ENCODE data around the gene PRKN. TPM values are rescaled to one million over a fixed set of nuclear protein-coding genes. Genes with fewer than 3 reads are reported as not detected.

PRKN gene
- total and polyA plus RNA-seq, 4 experiments from 2014 or later, result 0.50 to 5.3 (median 2.9) TPM

DNA sequence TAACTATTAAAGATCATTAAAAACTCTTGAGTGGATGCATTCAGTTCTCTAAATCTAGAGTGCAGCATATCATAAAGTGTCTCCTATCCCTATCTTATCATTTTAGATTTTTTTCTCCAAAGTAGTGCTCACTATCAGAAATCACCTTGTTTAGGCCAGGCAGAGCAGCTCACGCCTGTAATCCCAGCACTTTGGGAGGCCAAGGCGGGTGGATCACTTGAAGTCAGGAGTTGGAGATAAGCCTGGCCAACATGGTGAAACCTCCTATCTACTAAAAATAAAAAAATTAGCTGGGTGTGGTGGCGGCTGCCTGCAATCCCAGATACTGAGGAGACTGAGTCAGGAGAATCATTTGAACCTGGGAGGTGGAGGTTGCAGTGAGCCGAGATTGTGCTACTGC lies 368.9 kb downstream of the PRKN start:
- H3K36me3 ChIP-seq (ENCODE audit: insufficient read depth, low read length), result no peaks in the 10 kb centered on the region
- Mint-ChIP-seq H3K4me3 (no peak overlapping the region), H3K27ac (no peak overlapping the region), H3K9me3 (peaks cover 0 to 5% (median 0%) of the 10 kb centered on the region in 8 donors), H3K36me3 (no peaks in the 10 kb centered on the region), H3K27me3 (no peaks in the 10 kb centered on the region), H3K4me1 (no peaks in the 10 kb centered on the region)
- H3K9me3 ChIP-seq (ENCODE audit: control insufficient read depth in 1 of 2, low read length in 2 of 2), result no peaks in the 10 kb centered on the region
- H3K27ac ChIP-seq (ENCODE audit: low read depth, low read length), result no peak overlapping the region
- POLR2A ChIA-PET (ENCODE audit: partially characterized antibody), result no interaction called here
- H3K4me1 ChIP-seq (ENCODE audit: insufficient read depth, low read length), result no peaks in the 10 kb centered on the region
- H3K4me3 ChIP-seq (ENCODE audit: low read length in 2 of 2), result no peak overlapping the region
- CTCF ChIA-PET (ENCODE audit: partially characterized antibody), result no interaction called here
- intact Hi-C loops (cut with micrococcal nuclease), result no loop called here
- no peak for DNase-seq
- no peaks in the 10 kb centered on the region for H3K27me3 ChIP-seq (ENCODE audit: insufficient read depth, low read length)

- H3K4me3 Mint-ChIP-seq, result no peak overlapping the region
- Histone ChIP-seq H3K9me3 (ENCODE audit: control insufficient read depth in 1 of 2, low read length in 2 of 2) (no peaks in the 10 kb centered on the region), H3K4me3 (ENCODE audit: low read length in 2 of 2) (no peak overlapping the region), H3K36me3 (ENCODE audit: insufficient read depth, low read length) (no peaks in the 10 kb centered on the region), H3K4me1 (ENCODE audit: insufficient read depth, low read length) (no peaks in the 10 kb centered on the region), H3K27me3 (ENCODE audit: insufficient read depth, low read length) (no peaks in the 10 kb centered on the region), H3K27ac (ENCODE audit: low read depth, low read length) (no peak overlapping the region)
- no peaks in the 10 kb centered on the region for H3K4me1 Mint-ChIP-seq
- ChIA-PET CTCF (ENCODE audit: partially characterized antibody) (no interaction called here), POLR2A (ENCODE audit: partially characterized antibody) (no interaction called here)
- DNase-seq, result no peak
- no peak overlapping the region for H3K27ac Mint-ChIP-seq
- intact Hi-C loops (cut with micrococcal nuclease), result no loop called here
- peaks cover 0 to 18% (median 10%) of the 10 kb centered on the region in 8 donors for H3K9me3 Mint-ChIP-seq
- H3K36me3 Mint-ChIP-seq, result no peaks in the 10 kb centered on the region
- no peaks in the 10 kb centered on the region for H3K27me3 Mint-ChIP-seq
Measured at GRCh38 chr6:162345051-162345511, 382.5 kb downstream of the PRKN start.

- ChIA-PET CTCF (ENCODE audit: partially characterized antibody) (no interaction called here), POLR2A (ENCODE audit: partially characterized antibody) (no interaction called here)
- H3K4me3 Mint-ChIP-seq, result no peak overlapping the region
- no peaks in the 10 kb centered on the region for H3K36me3 Mint-ChIP-seq
- no peaks in the 10 kb centered on the region for H3K27me3 ChIP-seq (ENCODE audit: insufficient read depth, low read length)
- H3K27me3 Mint-ChIP-seq, result no peaks in the 10 kb centered on the region
- no peaks in the 10 kb centered on the region for H3K4me1 ChIP-seq (ENCODE audit: insufficient read depth, low read length)
- H3K9me3 ChIP-seq (ENCODE audit: control insufficient read depth in 1 of 2, low read length in 2 of 2), result no peaks in the 10 kb centered on the region
- peaks cover 0 to 18% (median 10%) of the 10 kb centered on the region in 8 donors for H3K9me3 Mint-ChIP-seq
- no peak overlapping the region for H3K27ac ChIP-seq (ENCODE audit: low read depth, low read length)
- no peak overlapping the region for H3K27ac Mint-ChIP-seq
- H3K36me3 ChIP-seq (ENCODE audit: insufficient read depth, low read length), result no peaks in the 10 kb centered on the region
- intact Hi-C loops (cut with micrococcal nuclease), result no loop called here
- H3K4me3 ChIP-seq (ENCODE audit: low read length in 2 of 2), result no peak overlapping the region
- no peak for DNase-seq
- H3K4me1 Mint-ChIP-seq, result no peaks in the 10 kb centered on the region
Measured at GRCh38 chr6:162344646-162345010, 382.9 kb downstream of the PRKN start.

DNA sequence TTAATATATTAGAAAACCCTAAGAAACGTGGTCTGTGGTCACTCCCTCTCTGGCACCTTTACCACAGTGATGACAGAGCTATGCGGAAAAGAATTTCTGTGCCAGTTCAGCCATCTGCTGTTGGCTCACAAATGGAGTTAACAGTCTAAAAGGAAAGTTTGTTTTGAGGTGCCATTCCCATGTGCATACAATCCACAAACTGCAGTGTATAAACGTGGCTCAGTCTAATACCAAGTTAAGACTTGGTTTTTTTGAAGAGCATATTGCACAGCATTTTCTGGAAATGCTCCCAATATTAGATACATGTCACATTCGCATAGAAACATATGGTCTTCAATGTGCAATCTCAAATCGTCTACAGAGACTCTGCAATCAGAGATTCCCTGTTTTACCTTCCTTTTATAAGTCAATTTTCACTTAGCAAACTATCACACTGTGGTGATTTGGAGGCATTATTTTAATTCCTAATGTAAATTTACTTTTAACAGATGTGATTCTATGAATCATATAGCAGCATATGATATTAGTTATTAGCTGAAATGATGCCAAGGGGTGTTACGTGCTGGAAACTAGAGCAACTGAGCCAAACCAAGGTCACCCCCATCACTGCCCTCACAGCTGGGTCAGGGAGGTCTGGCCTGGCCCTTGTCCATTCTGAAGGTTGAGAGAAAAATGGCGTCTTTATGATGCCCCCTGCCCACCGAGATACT lies 383.5 kb downstream of the PRKN start:
- POLR2A ChIA-PET (ENCODE audit: partially characterized antibody), result no interaction called here

GRCh38 chr6:162343198-162343935 lies 384.2 kb downstream of the PRKN start:
- Mint-ChIP-seq H3K4me3 (no peak overlapping the region), H3K36me3 (no peaks in the 10 kb centered on the region), H3K4me1 (no peaks in the 10 kb centered on the region), H3K27ac (no peak overlapping the region), H3K27me3 (no peaks in the 10 kb centered on the region), H3K9me3 (peaks cover 0 to 18% (median 9%) of the 10 kb centered on the region in 8 donors)
- H3K27me3 ChIP-seq (ENCODE audit: insufficient read depth, low read length), result no peaks in the 10 kb centered on the region
- CTCF ChIA-PET (ENCODE audit: partially characterized antibody), result interaction anchor here (0.6 kb wide), 1 partner anchor 163 kb away, joined by 4 read pairs; no protein-coding TSS in a partner anchor
- DNase-seq, result no peak
- no peak overlapping the region for H3K4me3 ChIP-seq (ENCODE audit: low read length in 2 of 2)
- POLR2A ChIA-PET (ENCODE audit: partially characterized antibody), result no interaction called here
- intact Hi-C loops (cut with micrococcal nuclease), result no loop called here
- no peaks in the 10 kb centered on the region for H3K9me3 ChIP-seq (ENCODE audit: control insufficient read depth in 1 of 2, low read length in 2 of 2)
- H3K4me1 ChIP-seq (ENCODE audit: insufficient read depth, low read length), result no peaks in the 10 kb centered on the region
- no peak overlapping the region for H3K27ac ChIP-seq (ENCODE audit: low read depth, low read length)
- H3K36me3 ChIP-seq (ENCODE audit: insufficient read depth, low read length), result no peaks in the 10 kb centered on the region

More for the DNA sequence above, 383.5 kb downstream of the PRKN start:
- Histone ChIP-seq H3K27ac (ENCODE audit: low read depth, low read length) (no peak overlapping the region), H3K36me3 (ENCODE audit: insufficient read depth, low read length) (no peaks in the 10 kb centered on the region), H3K4me1 (ENCODE audit: insufficient read depth, low read length) (no peaks in the 10 kb centered on the region), H3K9me3 (ENCODE audit: control insufficient read depth in 1 of 2, low read length in 2 of 2) (no peaks in the 10 kb centered on the region), H3K27me3 (ENCODE audit: insufficient read depth, low read length) (no peaks in the 10 kb centered on the region), H3K4me3 (ENCODE audit: low read length in 2 of 2) (no peak overlapping the region)
- peaks cover 0 to 18% (median 10%) of the 10 kb centered on the region in 8 donors for H3K9me3 Mint-ChIP-seq
- CTCF ChIA-PET (ENCODE audit: partially characterized antibody), result no interaction called here
- H3K27ac Mint-ChIP-seq, result no peak overlapping the region
- H3K36me3 Mint-ChIP-seq, result no peaks in the 10 kb centered on the region
- no peak overlapping the region for H3K4me3 Mint-ChIP-seq
- H3K4me1 Mint-ChIP-seq, result no peaks in the 10 kb centered on the region
- DNase-seq, result no peak
- no peaks in the 10 kb centered on the region for H3K27me3 Mint-ChIP-seq
- intact Hi-C loops (cut with micrococcal nuclease), result no loop called here

DNA sequence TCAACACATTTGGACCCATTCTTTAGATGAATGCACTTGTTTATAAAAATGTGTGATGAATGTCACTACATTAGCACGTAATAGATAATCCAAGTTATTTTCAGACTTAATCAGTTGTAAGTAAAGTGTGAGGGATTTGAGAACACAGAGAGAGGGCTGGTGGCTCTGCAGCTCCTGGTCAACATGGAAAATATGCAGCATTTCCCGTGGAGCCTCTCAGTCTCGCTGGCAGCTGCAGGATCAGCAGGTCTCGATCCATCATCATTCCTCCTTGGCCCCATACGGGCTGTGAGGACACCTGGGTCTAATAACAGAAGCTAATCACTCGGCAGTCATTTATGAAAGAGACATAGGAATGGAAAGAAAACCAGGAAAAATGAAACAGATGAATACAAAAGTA lies 390.2 kb downstream of the PRKN start:
- no peak overlapping the region for H3K27ac Mint-ChIP-seq

GRCh38 chr6:162336359-162336758 lies 391.2 kb downstream of the PRKN start:
- Mint-ChIP-seq H3K36me3 (peaks cover 2% of the 10 kb centered on the region in 2 donors), H3K4me1 (no peaks in the 10 kb centered on the region)
- POLR2A ChIA-PET (ENCODE audit: partially characterized antibody), result no interaction called here

More for the DNA sequence above, 390.2 kb downstream of the PRKN start:
- Histone ChIP-seq H3K4me1 (ENCODE audit: insufficient read depth, low read length) (no peaks in the 10 kb centered on the region), H3K27me3 (ENCODE audit: insufficient read depth, low read length) (no peaks in the 10 kb centered on the region), H3K4me3 (ENCODE audit: low read length in 2 of 2) (no peak overlapping the region), H3K9me3 (ENCODE audit: control insufficient read depth in 1 of 2, low read length in 2 of 2) (no peaks in the 10 kb centered on the region), H3K36me3 (ENCODE audit: insufficient read depth, low read length) (no peaks in the 10 kb centered on the region), H3K27ac (ENCODE audit: low read depth, low read length) (no peak overlapping the region)
- no peak for DNase-seq
- Mint-ChIP-seq H3K4me3 (no peak overlapping the region), H3K4me1 (no peaks in the 10 kb centered on the region), H3K36me3 (peaks cover 0 to 2% of the 10 kb centered on the region in 2 donors), H3K27me3 (no peaks in the 10 kb centered on the region), H3K9me3 (peaks cover 0 to 35% (median 13%) of the 10 kb centered on the region in 8 donors)
- ChIA-PET POLR2A (ENCODE audit: partially characterized antibody) (no interaction called here), CTCF (ENCODE audit: partially characterized antibody) (no interaction called here)
- intact Hi-C loops (cut with micrococcal nuclease), result no loop called here

More at GRCh38 chr6:162336359-162336758, 391.2 kb downstream of the PRKN start:
- Mint-ChIP-seq H3K27ac (no peak overlapping the region), H3K9me3 (peaks cover 0 to 27% (median 9%) of the 10 kb centered on the region in 8 donors), H3K27me3 (no peaks in the 10 kb centered on the region), H3K4me3 (no peak overlapping the region)
- H3K36me3 ChIP-seq (ENCODE audit: insufficient read depth, low read length), result no peaks in the 10 kb centered on the region
- DNase-seq, result no peak
- no peaks in the 10 kb centered on the region for H3K27me3 ChIP-seq (ENCODE audit: insufficient read depth, low read length)
- CTCF ChIA-PET (ENCODE audit: partially characterized antibody), result no interaction called here
- no peak overlapping the region for H3K4me3 ChIP-seq (ENCODE audit: low read length in 2 of 2)
- no peaks in the 10 kb centered on the region for H3K9me3 ChIP-seq (ENCODE audit: control insufficient read depth in 1 of 2, low read length in 2 of 2)
- intact Hi-C loops (cut with micrococcal nuclease), result no loop called here
- no peak overlapping the region for H3K27ac ChIP-seq (ENCODE audit: low read depth, low read length)
- no peaks in the 10 kb centered on the region for H3K4me1 ChIP-seq (ENCODE audit: insufficient read depth, low read length)
